ENCODE measurements around the gene SMDT1.
"Not testable (repeated sequence)": the region's sequence is repeated elsewhere in the genome, so short reads cannot be mapped to it uniquely, and the experiment has no call there.

SMDT1 gene

DNA sequence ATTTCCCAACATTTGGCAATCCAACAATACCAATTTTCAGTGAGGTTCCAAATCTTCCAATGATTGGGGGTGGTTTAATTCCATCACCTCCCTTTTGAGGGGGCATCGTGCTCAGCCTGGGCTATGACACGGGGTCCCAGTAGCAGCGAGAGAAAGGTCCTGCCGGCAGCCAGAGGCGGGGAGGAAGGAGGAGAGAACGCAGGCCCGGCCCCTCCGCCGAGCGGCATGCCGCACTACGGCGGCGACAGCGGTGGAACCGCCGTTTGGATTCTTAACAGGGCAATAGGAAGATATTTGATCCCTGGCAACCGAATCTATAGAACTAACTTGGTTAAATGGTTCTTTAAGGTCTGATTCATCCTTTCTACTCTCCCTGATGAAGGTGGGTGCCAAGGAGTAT lies 29.3 kb downstream of the SMDT1 start:
- no peak for DNase-seq (ENCODE audit: insufficient read length, low spot score)
- FAIRE-seq: no peak

DNA sequence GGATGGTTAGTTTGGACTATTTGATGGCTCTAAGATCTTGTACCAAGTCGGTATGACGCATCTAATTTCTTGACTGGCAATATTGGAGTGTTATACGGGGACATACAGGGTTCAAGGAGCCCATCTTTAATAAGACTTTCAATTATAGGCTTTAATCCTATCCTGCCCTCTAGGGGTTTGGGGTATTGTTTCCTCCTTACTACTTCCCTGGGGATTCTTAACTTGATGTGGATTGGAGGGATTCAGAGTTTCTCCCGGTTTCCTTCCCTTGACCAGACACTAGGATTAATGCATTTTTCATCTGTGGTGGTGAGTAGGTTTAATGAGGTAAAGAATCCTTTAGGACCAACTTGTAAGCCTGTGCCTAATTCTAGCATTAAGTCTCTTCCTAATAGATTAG lies 32.3 kb downstream of the SMDT1 start:
- FAIRE-seq: no peak
- no peak for DNase-seq (ENCODE audit: insufficient read length, low spot score)

DNA sequence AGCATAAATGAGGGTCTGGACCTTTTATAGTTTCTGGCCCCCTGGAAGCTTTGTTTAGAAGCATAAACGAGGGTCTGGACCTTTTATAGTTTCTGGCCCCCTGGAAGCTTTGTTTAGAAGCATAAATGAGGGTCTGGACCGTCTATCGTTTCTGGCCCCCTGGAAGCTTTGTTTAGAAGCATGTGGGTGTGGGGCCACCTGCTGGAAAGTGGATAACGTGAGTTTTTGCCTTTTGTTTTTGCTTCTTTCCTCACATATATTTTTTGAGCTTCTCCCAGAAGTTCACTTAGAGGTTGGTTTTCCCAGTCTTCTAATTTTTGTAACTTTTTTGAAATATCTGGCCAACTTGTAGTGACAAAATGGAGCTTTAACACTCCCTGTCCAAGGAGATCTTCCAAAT lies 33.3 kb downstream of the SMDT1 start:
- not testable (repeated sequence) for DNase-seq (ENCODE audit: insufficient read length, low spot score); FAIRE-seq

DNA sequence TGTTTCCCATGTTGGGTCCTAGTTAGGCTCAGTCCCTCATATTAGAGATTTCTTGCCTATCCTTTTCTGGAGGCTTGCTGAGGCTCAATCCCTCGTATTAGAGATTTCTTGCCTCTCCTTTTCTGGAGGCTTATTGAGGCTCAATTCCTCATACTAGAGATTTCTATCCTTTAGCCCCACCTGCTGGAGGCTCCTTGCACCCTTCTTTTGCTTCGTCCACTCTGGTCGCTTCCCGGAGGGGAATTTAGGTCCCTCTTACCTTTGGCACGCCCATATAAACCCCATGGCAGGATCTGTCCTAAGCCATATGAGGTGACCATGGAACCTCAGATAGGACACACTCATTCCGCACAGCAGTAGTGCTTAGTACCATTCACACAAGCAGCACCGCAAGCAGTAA lies 35.2 kb downstream of the SMDT1 start:
- DNase-seq (ENCODE audit: insufficient read length, low spot score) (no peak), FAIRE-seq (no peak)

DNA sequence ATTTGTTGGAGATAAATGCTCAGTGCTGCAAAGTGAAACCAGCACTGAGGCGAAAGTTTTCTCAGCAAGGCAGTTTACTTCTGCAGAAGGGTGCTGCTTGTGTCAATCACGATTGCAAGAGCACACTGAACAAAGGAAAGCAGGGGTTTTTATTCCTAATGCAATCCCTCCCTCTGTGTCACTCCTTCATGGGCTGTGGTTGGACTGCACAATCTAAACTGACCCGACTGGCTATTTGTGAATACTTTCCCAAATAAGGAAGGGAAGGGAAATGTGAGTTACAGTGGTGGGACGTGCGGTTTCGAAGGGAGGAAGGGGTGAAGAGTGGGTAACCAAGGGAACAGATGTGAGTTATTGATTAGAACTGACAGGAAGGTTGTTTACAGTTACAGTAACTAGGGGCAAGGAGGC lies 35.9 kb downstream of the SMDT1 start:
- not testable (repeated sequence) for FAIRE-seq; DNase-seq (ENCODE audit: insufficient read length, low spot score)

DNA sequence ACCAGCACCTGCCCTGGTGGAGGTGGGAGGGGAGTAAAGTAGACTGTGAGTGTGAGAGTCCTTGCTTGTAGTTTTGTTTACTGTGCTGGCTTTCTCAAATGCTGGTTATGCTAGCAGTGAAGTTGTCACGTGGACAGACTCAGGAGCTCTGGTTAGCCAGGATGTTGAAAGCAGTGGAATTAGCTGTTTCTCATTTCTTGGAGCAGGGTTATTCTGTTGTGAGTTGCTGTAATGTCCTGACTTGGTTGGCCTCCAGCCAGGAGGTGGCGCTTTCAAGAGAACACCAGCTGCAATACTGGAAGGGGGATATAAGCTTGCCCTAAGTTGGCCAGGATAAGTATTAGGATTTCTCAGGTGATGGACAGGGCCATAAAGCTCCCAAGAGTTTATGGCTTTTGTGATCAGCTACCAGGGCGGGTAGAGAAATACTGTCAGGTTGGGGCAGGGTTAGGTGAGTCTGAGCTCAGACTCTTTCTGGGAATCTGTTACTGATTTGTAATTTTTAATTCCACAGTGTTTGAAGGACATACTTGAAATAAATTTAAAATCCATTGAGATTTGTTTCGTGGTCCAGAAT lies 37.4 kb downstream of the SMDT1 start:
- no peak for FAIRE-seq
- DNase-seq (ENCODE audit: insufficient read length, low spot score): no peak

DNA sequence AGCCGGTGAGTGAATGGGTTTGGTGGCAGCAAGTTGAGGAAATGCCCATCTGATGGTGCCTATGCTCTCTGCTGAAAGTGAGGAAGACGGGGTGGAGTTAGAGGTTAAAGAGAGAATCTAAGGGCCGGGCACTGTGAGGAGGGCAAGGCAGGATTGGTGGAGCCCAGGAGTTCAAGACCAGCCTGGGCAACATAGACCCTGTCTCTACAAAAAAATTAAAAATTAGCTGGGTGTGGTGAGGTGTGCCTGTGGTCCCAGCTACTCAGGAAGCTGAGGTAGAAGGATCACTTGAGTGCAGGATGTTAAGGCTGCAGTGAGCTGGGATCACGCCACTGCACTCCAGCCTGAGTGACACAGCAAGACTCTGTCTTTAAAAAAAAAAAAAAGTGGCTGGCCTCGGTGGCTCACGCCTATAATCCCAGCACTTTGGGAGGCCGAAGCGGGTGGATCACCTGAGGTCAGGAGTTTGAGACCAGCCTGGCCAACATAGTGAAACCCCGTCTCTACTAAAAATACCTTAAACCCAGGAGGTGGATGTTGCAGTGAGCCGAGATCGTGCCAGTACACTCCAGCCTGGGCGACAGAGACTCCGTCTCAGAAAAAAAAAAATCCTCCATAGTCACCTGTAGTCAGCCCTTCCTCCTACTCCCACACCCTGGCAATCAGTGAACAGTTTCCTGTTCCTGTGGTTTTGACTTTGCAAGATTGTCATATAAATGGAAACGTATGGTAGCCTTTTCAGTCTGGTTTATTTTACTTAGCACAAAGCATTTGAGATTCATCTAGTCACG lies 40.9 kb downstream of the SMDT1 start:
- peak; percentile 82 for FAIRE-seq

DNA sequence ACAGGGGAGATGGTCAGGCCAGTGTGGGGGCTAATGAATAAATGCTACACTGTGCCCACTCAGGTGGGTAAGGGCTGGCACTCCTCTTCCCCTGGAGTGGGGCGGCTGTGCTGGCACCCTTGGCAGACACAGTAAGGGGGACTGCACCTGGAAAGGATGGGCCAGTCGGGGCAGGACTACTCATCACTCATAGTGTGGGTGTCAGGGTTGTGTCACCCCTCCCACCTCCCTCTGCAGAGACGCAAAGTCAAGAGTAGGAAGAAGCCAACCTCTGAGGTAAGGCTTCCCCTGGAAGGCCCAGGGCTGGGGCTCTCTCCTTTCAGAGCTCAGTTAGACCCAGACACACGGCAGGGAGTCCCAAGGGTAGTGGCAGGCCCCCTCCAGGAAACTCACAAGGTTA lies 44.0 kb downstream of the SMDT1 start:
- not testable (repeated sequence) for DNase-seq (ENCODE audit: insufficient read length, low spot score); FAIRE-seq

More for the DNA sequence above, 40.9 kb downstream of the SMDT1 start:
- DNase-seq (ENCODE audit: insufficient read length, low spot score): peak; percentile 48

DNA sequence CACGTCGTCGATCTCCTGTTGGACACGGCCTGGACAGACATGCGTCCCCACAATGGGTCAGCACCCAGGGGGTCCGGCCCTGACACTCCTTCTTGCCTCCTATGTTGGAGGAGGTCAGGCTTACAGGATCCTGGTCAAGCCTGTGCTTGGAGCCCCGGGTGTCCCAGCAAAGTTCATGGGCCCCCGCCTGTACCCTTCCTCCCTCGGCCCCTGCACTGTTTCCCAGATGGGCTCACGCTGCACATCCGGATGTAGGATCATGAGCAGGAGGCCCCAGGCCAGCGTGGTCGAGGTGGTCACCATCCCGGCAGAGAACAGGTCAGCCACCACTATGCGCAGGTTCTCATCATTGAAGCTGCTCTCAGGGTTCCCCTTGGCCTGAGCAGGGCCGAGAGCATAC lies 48.1 kb downstream of the SMDT1 start:
- DNase-seq (ENCODE audit: insufficient read length, low spot score): no peak
- FAIRE-seq: no peak

DNA sequence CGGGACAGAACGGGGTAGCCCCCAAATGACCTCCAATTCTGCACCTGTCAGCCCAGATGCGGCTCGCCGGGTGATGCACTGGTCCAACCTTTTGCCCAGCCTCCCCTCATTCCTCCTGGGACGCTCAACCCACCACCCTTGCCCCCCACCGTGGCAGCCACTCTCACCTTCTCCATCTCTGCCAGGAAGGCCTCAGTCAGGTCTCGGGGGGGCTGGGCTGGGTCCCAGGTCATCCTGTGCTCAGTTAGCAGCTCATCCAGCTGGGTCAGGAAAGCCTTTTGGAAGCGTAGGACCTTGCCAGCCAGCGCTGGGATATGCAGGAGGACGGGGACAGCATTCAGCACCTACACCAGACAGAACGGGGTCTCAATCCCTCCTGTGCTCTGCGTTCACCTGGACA lies 48.5 kb downstream of the SMDT1 start:
- DNase-seq (ENCODE audit: insufficient read length, low spot score); FAIRE-seq: not testable (repeated sequence)

DNA sequence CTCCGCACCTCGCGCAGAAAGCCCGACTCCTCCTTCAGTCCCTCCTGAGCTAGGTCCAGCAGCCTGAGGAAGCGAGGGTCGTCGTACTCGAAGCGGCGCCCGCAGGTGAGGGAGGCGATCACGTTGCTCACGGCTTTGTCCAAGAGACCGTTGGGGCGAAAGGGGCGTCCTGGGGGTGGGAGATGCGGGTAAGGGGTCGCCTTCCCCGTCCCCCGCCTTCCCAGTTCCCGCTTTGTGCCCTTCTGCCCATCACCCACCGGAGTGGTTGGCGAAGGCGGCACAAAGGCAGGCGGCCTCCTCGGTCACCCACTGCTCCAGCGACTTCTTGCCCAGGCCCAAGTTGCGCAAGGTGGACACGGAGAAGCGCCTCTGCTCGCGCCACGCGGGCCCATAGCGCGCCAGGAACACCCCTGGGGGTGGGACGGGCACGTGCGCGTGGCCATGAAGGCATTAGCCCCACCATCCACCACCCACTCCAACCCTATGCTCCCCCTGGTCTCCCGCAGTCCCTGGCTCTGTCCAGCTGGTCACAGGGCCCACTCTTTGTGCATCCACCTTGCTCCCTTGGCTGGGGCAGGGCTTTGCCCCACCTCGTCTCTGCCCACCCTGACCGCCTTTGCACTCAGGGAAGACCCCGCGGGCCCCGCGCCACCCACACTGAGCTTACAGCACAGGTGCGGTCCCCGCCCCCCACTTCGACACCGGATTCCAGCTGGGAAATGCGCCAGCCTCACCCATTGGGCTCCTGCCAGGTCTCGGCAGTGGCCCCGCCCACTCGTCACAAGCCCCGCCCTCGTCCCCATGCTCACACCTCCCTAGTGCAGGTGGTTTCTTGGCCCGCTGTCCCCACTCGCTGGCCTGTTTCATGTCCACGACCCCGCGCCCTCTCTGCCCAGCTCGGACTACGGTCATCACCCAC lies 49.5 kb downstream of the SMDT1 start:
- not testable (repeated sequence) for FAIRE-seq; DNase-seq (ENCODE audit: insufficient read length, low spot score)

DNA sequence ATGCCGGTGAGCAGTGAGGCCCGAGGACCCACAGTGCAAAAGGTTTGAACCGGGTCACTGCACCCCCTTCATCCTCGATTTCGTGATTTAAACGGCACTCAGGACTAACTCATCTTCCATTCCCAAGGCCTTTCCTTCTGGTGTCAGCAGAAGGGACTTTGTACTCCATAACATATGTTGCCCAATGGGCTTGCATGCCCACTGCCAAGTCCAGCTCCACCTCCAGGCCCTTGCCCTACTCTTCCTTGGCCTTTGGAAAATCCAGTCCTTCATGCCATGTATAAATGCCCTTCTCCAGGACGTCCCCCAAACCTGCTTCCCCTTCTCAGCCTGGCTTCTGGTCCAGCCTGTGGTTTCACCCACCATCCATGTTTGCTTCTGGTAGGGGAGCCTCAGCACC lies 50.7 kb downstream of the SMDT1 start:
- not testable (repeated sequence) for FAIRE-seq; DNase-seq (ENCODE audit: insufficient read length, low spot score)

DNA sequence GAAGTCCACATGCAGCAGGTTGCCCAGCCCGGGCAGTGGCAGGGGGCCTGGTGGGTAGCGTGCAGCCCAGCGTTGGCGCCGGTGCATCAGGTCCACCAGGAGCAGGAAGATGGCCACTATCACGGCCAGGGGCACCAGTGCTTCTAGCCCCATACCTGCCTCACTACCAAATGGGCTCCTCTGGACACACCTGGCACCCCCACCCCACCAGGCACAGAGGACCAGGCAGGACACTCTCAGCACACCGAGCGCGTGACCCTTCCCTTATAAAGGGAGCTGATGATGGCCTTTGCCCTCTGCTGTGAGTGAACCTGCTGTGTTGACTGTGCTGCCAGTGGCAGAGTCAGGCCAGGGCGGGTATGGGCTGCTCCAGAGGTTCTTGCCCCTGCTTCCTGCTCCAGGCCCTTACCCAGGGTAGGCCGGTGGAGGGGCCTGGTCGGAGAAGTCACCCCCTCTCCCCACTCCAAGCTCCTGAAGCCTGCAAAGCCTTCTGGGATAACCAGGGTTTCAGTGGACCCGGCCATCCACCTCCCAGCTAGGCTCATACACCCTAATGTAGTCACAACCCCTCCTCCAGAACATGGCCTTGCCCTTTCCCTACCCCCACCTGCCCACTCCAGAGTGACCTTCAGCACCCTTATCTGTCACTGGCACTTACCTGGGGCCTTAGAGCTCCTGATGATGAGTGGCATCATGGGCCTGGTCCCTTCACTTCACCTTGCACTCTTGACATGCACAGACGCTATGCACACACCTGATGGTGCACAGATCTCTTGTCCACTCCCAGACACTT lies 51.3 kb downstream of the SMDT1 start, which contains the start of gene CYP2D6:
CYP2D6 (minus strand) TSS at position 172 of the 793 bp plus-strand sequence; CDS start at position 153, 19 bp downstream.
- FAIRE-seq: peak; percentile 37
- not testable (repeated sequence) for DNase-seq (ENCODE audit: insufficient read length, low spot score)

DNA sequence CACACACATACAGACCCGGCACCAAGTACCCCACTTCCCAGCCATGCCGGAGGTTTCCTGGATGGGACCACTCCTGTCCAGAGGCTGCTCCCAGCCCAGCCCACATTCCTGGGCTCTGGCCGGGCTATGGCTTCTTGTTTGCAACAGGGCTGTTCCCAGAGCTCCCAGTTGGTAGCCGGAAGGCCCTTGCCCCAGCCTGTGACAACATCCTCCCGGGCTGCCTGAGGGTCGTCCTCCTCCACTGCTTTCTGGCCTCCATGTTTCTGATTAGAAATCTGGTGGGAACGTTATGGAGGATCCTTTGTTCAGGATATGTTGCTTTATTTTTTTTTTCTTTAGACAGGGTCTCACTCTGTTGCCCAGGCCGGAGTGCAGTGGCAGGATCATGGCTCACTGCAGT lies 52.1 kb downstream of the SMDT1 start:
- DNase-seq (ENCODE audit: insufficient read length, low spot score) (no peak), FAIRE-seq (no peak)

DNA sequence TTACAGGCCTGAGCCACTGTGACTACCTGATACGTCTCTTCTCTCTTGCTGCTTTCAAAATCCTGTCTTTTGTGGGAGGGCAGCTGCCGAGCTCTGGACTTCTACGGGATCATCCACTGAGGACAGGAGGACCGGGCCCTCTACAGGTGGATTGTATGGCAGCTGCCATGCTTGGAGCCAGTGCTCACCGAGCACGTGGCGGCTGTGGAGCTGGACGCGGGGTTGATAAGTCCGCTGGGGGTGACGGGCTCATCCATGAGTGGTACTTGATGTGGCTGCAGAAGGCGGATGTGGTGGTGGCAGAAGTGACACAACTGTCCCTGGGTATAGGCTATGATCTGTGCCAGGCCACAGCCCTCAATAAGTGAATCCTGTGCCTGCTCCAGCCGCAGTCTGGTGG lies 53.0 kb downstream of the SMDT1 start:
- FAIRE-seq (no peak), DNase-seq (ENCODE audit: insufficient read length, low spot score) (no peak)
